Left lobe of liver (tissue), 2 donors: ENCODE data around the gene POLR1G. TPM values are rescaled to one million over a fixed set of nuclear protein-coding genes. Genes with fewer than 3 reads are reported as not detected.
A peak's percentile ranks its signal among the peaks of the same experiment; 100 is the strongest.
"Not testable (repeated sequence)": the region's sequence is repeated elsewhere in the genome, so short reads cannot be mapped to it uniquely, and the experiment has no call there.

Experiments
- ATAC-seq: fragments of 200-7000 bp; cut with Tn5 transposase; one replicate; pipeline ENCODE4 v1.9.1; 2020; ENCODE audit warnings: mild to moderate bottlenecking, moderate library complexity
- DNase-seq: peaks from one replicate; pipeline ENCODE4 v3.0.0-alpha.2; 2020; ENCODE audit warnings: low spot score
- total RNA-seq: library from RNA; stranded (reverse); gene quantifications from one replicate; pipeline ENCODE4 v1.2.1, GENCODE V29; 2021
- donor health status: DM: no; HTN: no; CAD: no; lungs with moderate emphysema.
- donor health status: DM: no; HTN: yes; CAD: no.

Gene POLR1G
- total RNA-seq, 1 donor from 2014 or later, result 2.2 TPM

DNA sequence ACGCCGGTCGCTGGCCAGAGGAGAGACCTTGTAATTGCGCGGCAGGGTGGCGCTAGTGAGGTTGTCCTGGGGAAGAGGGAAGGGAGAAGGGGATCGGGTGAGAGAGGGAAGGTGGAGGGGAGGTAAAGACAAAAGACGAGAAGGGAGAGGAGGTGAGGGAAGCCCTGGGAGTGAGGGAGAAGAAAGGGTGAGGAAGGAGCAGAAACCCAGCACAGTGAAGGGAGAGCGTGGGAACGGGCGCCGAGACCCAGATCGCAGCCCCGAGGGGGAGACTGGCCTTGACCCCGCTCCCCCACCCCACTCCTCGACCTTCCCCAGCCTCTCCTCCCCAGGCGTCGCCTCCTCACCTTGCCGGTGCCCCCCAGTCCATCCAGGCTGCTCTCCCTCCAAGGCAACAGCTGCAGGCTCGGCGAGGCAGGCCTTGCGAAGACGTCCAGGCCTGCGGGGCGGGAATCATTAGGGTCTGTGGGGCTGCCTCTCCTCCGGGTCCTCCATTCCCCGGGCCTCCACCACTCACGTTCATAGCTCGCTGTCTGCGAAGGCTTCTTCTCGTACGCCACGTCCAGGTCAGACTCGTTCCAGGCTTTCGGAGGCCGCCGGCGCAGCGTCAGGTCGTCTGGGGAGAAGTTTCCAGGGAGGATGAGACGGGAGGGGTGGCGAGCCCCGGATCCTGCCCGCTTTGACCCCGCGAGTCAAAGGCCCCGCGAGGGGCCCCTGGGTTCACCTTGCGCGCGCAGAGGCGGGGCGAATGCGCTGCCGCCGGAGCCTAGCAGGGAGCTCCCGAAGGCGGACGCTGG, 10.4 kb upstream of the POLR1G start:
- no peak for ATAC-seq
- DNase-seq, result no peak

DNA sequence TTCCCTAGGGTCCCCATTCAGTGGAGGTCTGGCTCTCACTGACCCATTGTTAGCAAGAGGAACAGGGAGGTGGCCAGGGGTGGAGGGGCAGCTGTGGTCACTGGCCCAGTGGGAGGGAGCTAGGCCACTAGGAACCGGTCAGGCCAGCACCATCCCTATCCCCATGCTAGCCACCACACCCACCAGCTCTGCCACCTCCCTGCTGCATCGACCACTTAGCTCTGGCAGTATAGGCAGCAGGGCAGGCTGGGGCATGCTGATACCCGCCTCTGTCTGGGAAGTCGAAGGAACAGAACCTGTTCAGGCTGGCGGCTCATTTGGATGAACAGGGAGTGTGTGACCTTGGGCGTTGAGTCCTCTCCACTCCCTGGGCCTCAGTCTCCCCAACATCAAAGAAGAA, 6.3 kb upstream of the POLR1G start:
- DNase-seq, result no peak
- no peak for ATAC-seq

DNA sequence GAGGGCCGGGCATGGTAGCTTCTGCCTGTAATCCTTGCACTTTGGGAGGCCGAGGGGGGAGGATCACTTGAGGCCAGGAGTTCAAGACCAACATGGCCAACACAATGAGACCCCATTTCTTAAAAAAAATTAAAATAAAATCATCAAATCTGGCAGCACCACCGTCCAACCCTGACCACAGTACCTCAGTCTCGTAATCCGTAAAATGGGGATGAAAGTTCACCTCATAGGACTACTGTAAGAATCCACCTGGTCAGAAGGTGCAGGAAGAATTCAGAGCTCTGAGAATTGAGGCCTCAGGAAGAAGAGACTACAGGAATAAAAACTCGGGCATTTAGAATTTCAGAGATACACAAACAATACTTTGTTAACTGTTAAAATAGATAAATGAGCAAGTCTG, 4.6 kb upstream of the POLR1G start:
- ATAC-seq, result no peak
- no peak for DNase-seq

DNA sequence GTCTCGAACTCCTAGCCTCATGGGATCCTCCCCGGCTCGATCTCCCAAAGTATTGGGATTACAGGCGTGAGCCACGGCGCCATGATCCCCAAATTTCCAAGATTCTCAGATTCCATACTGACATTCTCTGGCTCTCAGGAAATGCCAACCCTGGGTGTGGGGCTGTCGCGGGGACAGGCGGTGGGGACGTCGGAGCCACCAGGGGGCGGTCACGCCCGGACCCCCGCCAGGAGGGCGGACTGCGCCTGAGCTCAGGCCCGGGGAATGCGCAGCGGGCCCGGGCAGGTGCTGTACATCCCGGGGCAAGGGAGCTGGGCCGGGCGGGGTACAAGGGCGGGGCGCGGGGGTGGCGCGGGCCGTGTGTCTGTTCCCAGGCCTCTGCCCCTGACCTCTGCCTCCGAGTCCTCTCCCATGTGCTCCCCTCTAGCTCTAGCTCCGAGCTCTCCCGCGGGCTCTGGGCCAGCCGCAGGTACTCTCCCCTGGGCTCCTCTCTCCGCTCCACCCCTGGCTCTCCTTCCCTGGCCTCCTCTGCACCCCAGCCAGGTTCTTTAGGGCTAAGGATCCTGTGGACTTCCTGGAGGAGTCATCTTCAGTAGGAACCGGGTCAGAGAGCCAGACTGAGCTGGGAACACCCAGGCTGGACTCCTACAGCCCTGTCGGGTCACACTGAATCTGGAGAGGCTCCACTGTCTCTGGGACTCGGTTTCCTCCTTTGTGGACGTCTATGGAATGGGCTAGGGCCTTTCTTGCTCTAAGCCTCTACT, 4.0 kb upstream of the POLR1G start:
- no peak for DNase-seq
- ATAC-seq, result no peak

DNA sequence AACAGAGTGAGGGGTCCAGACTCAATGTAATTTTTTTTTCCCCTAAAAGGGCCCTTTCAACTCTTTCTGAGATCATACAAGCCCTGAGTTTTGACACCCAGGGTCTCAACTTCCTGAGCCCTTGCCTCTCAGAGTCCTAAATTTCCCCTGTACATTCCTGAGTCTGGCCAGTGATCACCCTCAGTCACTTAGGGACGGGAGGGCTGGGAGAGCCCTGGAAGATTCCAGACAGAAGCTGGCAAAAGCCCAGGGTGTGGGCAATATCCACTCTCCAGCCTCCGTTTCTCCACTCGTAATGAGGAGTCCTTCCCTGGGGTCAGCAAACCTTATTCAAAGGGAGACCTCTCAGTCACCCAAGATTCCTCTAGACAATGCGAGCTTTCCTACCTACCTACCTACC, 3.2 kb upstream of the POLR1G start:
- DNase-seq, result no peak
- ATAC-seq, result no peak

DNA sequence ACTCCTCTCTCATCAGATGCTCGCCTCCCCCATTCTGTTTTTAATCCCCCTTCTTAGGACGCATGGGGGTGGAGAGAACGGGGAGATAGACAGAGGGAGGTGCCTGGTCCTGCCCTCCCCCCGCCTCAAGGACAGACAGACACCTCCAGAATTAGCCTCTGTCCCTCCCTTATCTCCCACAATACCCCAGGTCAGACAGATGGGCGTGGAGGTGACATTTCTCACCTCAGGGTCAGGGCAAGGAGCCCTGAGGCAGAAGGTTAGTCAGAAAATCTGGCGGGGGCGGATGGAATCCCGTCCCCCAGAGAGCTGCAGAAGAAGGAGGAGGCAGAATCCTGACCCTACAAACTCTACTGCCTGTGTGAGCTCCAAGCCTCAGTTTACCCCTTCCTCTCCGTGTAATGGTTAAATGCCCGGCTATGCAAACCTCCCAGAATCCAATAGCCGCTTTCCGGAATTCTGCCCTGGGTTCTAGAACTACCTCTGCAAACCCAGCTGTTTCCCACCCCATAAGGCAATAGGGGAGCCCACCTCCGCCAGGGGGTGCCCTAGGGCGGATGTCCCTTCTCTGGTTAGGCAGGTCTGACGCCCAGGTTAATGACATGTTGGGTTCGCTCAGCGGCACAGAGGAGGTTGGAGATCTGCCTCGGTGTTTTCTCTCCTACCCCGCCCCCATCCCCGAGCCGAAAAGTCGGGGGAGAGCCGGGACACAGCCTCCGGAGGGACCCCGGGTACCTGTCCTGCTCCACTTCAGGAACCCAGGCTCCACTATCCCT, 2.5 kb upstream of the POLR1G start:
- DNase-seq, result peak; percentile 61
- peak; percentile 5 for ATAC-seq

DNA sequence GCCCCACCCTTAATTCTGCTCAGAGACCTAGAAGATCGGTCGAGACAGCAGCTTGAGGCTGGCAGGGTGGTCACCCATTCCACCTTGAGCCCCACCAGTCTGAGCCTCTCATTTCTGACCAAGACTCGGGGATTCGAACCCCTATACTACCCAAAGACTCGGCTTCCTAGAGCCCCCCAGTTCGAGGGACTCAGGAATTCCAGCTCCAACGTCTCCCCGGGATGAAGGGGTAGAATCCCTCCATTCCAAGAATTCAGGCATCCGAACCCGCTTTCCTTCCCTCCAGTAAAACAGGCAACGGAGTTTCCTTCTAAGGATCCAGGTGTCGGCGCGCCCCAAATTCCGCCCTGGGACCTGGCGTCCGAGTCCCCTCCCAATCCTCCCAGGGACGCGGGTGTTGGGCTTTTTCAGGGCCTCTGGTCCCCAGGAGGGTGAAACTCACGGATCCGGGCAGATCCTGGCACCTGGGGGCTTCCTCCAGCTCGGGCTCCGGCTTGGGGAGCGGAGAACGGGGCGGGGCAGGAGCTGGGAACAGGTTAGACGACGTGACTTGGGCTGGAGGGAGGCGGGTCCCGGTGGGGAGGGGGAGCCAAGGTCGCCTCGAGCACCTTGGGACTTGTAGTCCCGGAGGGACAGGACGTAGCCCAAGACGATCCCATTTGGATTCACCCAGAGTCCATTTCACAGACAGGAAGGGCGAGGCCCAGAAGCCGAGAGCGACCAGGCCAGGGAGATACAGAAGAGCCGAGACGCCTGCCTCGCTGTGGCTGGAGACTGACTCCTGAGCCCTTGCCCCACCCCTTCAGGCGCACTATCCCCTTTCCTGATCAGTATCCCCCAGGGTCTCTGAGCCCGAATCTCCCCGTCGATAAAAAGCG, 1.6 kb upstream of the POLR1G start, which contains the start of gene PPP1R13L:
PPP1R13L (minus strand) TSS at position 513 of the 878 bp plus-strand sequence. CDS start 6,751 bp downstream, outside the sequence.
- ATAC-seq (peak; percentile 74), DNase-seq (peak; percentile 87)

DNA sequence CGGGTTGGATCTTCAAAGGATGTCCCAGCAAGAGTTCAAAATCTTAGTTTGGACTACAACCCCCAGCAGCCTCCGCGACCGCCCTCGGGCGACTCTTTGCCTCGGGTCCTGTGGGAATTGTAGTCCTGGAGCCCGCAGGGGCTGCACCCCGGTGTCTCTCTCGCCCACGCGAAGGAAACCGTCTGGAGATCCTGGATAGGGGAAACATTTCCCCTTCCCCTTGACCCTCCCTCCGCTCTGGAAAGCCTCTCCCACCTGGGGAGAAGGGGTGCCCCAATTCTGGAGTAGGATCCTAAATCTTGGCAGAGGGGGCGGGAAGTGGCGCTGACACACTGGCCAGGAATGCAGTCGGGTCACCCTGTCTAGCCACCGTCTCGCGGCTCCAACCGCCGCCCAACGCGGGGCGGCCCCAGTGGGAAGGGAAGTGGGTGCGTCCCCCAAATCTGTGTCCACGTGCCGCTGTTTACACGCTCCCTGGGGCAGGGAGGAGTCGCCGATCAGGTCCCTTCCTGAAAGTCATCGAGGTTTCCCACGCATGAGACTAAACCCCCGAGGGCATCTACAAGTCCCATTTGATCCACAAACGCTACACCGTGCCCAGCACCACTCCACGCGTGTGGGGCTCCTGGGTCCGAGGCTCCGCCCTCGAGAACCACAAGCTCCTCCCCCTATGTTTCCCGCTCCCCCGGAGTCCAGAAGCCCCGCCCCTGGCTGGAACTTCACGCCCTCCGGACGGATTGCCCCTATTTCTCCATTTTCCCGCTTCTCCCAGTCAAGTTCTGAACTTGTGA, 814 bp upstream of the POLR1G start:
- DNase-seq (peak; percentile 89), ATAC-seq (peak; percentile 80)

DNA sequence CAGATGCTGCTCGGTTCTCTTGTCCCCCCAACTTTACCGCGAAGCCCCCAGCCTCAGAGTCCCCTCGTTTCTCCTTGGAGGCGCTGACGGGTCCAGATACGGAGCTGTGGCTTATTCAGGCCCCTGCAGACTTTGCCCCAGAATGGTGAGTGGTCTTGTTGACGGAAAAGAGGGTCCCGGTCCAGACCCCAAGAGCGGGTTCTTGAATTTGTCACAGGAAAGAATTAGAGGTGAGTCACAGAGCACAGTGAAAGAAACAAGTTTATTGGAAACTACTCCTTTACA, 589 bp downstream of the POLR1G start:
- ATAC-seq (no peak), DNase-seq (no peak)

DNA sequence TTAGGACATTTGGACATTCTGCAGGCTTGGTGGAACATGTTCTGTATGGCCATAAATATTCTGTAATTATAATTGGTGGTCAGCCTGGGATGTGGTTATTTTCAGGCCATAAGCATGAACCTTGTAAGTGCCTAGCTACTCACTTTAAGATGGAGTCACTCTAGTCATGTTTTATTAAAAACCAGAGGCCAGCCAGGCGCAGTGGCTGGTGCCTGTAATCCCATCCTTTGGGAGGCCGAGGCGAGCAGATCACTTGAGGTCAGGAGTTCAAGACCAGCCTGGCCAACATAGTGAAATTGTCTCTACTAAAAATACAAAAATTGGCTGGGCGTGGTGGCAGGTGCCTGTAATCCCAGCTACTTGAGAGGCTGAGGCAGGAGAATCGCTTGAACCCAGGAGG, 1.1 kb downstream of the POLR1G start:
- not testable (repeated sequence) for ATAC-seq, DNase-seq

DNA sequence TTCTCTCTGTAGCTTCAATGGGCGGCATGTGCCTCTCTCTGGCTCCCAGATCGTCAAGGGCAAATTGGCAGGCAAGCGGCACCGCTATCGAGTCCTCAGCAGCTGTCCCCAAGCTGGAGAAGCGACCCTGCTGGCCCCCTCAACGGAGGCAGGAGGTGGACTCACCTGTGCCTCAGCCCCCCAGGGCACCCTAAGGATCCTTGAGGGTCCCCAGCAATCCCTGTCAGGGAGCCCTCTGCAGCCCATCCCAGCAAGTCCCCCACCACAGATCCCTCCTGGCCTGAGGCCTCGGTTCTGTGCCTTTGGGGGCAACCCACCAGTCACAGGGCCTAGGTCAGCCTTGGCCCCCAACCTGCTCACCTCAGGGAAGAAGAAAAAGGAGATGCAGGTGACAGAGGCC, 1.7 kb downstream of the POLR1G start:
- DNase-seq, result no peak
- no peak for ATAC-seq

DNA sequence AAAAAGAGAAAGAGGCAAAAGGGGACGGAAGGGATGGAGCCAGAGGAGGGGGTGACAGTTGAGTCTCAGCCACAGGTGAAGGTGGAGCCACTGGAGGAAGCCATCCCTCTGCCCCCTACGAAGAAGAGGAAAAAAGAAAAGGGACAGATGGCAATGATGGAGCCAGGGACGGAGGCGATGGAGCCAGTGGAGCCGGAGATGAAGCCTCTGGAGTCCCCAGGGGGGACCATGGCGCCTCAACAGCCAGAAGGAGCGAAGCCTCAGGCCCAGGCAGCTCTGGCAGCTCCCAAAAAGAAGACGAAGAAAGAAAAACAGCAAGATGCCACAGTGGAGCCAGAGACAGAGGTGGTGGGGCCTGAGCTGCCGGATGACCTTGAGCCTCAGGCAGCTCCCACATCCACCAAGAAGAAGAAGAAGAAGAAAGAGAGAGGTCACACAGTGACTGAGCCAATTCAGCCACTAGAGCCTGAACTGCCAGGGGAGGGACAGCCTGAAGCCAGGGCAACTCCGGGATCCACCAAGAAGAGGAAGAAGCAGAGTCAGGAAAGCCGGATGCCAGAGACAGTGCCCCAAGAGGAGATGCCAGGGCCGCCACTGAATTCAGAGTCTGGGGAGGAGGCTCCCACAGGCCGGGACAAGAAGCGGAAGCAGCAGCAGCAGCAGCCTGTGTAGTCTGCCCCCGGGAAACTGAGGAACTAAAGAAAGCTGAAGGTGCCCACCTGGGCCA, 2.5 kb downstream of the POLR1G start:
- no peak for ATAC-seq

DNA sequence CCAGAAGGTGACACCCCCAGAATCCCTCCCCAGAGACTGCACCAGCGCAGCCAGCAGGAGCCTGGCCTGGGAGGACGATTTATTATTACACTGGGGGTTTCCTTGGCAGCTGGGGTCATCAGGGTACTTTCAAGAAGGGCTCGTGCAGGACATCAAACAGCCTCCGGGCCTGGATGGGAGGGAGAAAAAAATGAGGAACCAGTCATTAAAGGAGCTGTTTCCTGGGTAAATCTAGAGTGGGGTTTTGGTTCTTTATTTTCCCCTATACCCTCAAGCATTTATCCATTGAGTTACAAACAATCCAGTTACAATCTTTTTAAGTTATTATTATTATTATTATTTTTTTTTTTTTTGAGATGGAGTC, 3.1 kb downstream of the POLR1G start:
- no peak for ATAC-seq
- no peak for DNase-seq

More for the DNA sequence above, 2.5 kb downstream of the POLR1G start:
- no peak for DNase-seq

DNA sequence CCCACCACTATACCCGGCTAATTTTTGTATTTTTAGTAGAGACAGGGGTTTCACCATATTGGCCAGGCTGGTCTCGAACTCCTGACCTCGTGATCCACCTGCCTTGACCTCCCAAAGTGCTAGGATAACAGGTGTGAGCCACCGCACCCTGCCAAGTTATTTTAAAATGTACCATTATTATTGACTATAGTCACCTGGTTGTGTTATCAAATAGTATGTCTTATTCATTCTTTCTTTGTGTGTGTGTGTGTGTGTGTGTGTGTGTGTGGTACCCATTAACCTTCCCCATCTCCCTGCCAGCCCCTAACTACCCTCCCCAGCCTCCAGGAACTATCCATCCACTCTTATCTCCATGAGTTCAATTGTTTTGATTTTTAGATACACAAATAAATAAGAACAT, 3.9 kb downstream of the POLR1G start:
- not testable (repeated sequence) for ATAC-seq, DNase-seq

DNA sequence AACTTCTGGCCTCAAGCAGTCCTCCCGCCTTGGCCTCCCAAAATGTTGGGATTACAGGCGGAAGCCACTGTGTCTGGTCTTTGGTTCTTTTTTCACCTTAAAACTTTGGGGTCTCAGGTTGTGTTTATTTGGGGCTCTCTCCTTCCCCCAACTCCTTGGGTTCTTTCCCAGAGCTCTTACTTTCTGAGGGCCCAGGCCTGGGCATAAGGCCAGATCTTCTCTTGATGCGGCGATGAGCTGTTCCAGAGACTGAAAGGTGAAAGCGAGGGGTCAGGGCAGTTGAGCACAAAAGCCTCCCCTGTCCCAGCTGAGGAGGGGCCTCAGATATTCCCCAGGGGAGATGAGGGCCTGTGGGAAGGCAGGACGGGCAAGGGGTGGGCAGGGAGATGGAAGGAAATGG, 7.1 kb downstream of the POLR1G start:
- ATAC-seq (no peak), DNase-seq (no peak)

DNA sequence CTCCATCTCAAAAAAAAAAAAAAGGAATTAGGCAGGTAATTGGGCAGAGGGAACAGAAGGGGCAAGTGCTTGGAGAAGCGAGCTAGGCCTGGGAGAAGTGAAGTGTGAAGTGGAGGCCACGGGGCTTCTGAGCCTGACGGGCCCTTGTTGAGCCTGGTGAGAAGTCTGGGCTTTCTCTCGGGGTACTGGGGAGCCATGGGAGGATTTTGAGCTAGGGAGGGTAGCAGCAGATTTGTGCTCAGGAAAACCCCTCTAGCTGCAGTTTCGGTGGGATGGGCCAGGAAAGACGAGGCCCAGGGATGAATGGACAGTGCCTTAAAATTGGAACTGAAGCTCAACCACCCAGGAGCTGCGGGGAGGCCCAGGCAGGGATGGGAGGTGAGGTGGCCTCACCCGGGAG, 8.0 kb downstream of the POLR1G start:
- DNase-seq (no peak), ATAC-seq (no peak)

DNA sequence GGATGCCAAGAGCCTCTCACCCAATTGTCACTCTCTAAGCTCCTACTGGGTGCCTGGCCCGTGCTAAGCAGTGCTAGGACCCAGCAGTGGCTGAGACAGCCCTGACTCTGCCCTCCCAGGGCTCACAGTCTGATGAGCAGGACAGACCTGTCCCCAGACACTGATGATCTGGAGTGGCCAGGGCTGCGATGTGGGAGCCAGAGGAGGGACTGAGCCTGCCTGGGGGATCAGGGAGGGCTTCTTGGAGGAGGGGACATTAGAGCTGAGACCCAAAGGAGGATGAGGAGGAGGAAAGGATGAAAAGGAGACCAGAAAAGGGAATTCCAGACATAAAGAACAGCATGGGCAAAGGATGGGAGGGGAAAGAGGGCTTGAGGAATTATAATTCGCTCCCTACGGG, 10.7 kb downstream of the POLR1G start:
- ATAC-seq (no peak), DNase-seq (no peak)

DNA sequence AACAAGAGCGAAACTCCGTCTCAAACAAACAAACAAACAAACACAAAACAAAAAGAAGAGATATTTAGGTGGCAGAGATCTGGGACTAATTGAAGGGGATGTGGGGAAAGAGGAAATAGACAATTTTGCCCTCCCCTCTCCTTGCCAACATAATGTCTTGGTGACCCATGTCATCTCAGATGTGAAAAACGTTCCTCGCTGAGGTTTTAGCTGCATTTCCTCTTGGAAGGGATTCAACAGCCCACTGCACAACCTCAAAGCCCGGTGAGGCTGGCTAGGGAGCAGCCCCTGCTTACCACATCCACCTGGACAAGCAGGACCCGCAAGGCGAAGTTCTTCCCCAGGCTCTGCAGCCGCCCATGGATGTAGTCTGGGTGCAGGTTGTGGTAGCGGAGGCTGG, 12.4 kb downstream of the POLR1G start:
- DNase-seq (no peak), ATAC-seq (no peak)

DNA sequence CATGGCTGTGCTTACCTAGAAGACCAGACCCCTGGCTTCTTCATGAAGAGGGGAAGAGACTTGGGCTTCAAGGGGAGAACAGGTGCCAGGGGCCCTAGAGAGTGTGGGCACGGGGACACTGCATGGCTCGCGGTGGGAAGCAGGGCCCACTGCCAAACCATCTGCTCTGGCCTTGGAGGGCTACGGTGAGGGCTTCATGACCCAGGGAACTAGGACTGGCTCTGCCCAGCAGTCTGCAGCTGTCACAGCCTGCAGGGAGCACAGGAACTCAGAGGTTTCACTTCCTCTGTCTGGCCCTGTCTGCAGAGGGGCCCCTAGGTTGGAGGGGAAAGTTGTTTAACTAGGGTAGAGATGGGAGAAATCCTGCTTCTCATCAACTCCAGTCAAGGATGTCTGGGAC, 13.0 kb downstream of the POLR1G start:
- DNase-seq (no peak), ATAC-seq (no peak)
